ENCODE measurements around the gene PTDSS2. TPM values are rescaled to one million over a fixed set of nuclear protein-coding genes. Genes with fewer than 3 reads are reported as not detected.
A peak's percentile ranks its signal among the peaks of the same experiment; 100 is the strongest.

PTDSS2 gene
- total and polyA plus RNA-seq, 11 donors = 20.3 to 43.0 (median 25.7) TPM

DNA sequence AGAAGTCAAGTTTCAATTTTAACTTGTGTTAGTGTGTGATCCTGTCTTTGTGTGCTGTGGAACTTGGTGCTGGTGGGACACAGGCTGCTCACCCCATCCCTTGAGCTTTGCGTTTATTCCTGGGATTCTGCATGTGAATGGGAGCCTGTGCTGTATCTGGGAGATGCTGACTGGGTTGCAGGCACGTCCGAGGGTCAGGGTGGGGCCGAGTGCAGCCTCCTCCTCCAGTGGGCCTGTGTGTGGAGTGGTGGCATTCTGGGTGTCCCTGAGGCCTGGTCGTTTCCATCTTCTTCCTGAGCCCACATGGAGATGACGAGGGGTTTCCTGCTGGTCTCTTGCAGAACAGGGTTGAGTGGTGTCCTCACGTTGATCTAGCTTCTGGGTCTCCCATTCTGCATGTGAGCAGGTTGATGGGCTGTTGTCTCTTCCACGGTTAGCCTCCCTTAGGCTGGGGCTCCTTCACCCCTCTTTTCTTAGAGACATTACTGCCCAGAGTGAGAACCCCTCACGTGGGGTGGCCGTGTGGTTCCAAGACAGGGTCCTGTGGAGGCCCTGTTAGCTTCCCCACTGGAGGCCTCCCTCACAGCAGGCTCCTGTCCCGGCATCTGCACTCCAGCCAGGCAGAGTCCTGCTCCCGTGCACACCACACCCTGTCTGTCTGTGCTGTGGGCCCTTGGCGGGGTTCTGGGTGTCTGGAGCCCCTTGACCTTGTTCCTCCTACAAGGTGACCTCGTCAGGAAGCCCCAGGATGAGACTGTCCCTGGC is 4.9 kb downstream of the PTDSS2 start:
- ATAC-seq = peak in 1 of 4 donors; percentile 27
- Histone ChIP-seq H3K27ac (peak overlapping the region in 10 of 12 donors; percentile 42 to 76 (median 56)), H3K9me3 (no peaks in the 10 kb centered on the region), H3K4me1 (peaks cover 0 to 34% (median 15%) of the 10 kb centered on the region in 12 donors), H3K27me3 (no peaks in the 10 kb centered on the region), H3K36me3 (peaks cover 0 to 26% (median 17%) of the 10 kb centered on the region in 9 donors), H3K4me3 (no peak overlapping the region)
- TF ChIP-seq, protein P1, sequence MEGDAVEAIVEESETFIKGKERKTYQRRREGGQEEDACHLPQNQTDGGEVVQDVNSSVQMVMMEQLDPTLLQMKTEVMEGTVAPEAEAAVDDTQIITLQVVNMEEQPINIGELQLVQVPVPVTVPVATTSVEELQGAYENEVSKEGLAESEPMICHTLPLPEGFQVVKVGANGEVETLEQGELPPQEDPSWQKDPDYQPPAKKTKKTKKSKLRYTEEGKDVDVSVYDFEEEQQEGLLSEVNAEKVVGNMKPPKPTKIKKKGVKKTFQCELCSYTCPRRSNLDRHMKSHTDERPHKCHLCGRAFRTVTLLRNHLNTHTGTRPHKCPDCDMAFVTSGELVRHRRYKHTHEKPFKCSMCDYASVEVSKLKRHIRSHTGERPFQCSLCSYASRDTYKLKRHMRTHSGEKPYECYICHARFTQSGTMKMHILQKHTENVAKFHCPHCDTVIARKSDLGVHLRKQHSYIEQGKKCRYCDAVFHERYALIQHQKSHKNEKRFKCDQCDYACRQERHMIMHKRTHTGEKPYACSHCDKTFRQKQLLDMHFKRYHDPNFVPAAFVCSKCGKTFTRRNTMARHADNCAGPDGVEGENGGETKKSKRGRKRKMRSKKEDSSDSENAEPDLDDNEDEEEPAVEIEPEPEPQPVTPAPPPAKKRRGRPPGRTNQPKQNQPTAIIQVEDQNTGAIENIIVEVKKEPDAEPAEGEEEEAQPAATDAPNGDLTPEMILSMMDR (IDR thresholded peaks at IDR 0.05) = no peak
- TF ChIP-seq POLR2A (IDR thresholded peaks at IDR 0.05) = no peak
- WGBS, 4 donors = 63 to 67% (median 66%) methylated on average over 10 to 14 of the region's 14 CpGs
- peak in 2 of 5 donors; percentile 33 to 47 for DNase-seq
- intact Hi-C loops (cut with DNase I) = loop anchor here in 8 of 10 donors (5.0 to 10.0 kb wide), 5 partner anchors 47 to 250 kb away; partner anchors contain the start of genes RNH1 (in 4 of the 8), BET1L (in 3 of the 8) and RIC8A (in 3 of the 8)

DNA sequence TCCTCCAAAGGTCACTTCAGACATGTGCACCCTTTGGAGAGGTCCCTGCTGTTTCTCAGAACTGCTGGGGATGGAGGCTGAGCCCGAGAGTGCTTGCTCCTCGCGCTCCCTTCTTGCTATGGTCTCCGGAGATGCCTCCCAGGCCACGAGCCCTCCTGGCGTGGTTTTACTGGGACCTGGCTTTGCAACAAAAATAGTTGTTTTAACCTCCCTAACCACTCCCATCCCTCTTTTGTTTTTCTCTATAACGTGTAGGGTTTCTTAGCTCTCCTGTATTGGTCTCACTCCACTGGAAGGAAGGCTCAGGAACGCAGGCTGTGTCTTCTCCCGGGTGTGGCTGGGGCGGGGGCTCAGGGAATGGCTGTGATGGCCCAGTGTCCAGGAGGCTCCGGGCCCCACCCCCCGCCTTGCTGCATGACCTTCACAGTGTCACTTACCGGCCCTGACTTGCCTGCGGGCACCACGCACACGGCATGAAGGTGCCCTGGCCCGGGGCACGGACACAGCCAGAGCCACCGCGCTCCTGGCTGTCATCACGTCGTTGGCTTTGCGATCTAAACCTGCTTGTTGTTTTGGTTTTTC is 5.6 kb downstream of the PTDSS2 start:
- peak overlapping the region in 10 of 12 donors; percentile 42 to 76 (median 56) for H3K27ac ChIP-seq
- peak in 3 of 5 donors; percentile 35 to 58 (median 49) for DNase-seq
- ATAC-seq = peak in 2 of 4 donors; percentile 19 to 30
- H3K36me3 ChIP-seq = peaks cover 0 to 29% (median 19%) of the 10 kb centered on the region in 9 donors
- no peak overlapping the region for H3K4me3 ChIP-seq
- intact Hi-C loops (cut with DNase I) = loop anchor here in 1 of 10 donors (10.0 kb wide), 1 partner anchor 251 kb away; the partner anchor contains the start of genes BET1L and RIC8A
- H3K27me3 ChIP-seq = no peaks in the 10 kb centered on the region
- TF ChIP-seq POLR2A (IDR thresholded peaks at IDR 0.05) = no peak
- TF ChIP-seq, protein P1 (IDR thresholded peaks at IDR 0.05) = no peak
- no peaks in the 10 kb centered on the region for H3K9me3 ChIP-seq
- 57 to 70% (median 69%) methylated on average over 23 of the region's 23 CpGs for WGBS, 4 donors
- H3K4me1 ChIP-seq = peaks cover 0 to 39% (median 20%) of the 10 kb centered on the region in 12 donors

- H3K27me3 ChIP-seq = no peaks in the 10 kb centered on the region
- peak overlapping the region in 7 of 12 donors; percentile 8 to 76 (median 65) for H3K27ac ChIP-seq
- no peak overlapping the region for H3K4me3 ChIP-seq
- TF ChIP-seq, protein P1 (IDR thresholded peaks at IDR 0.05) = no peak
- TF ChIP-seq POLR2A (IDR thresholded peaks at IDR 0.05) = no peak
- WGBS, 4 donors = 72 to 82% (median 78%) methylated on average over 5 to 7 of the region's 7 CpGs
- H3K9me3 ChIP-seq = no peaks in the 10 kb centered on the region
- intact Hi-C loops (cut with DNase I) = loop anchor here in 1 of 10 donors (10.0 kb wide), 1 partner anchor 252 kb away; the partner anchor contains the start of genes BET1L and RIC8A
- H3K36me3 ChIP-seq = peaks cover 0 to 33% (median 19%) of the 10 kb centered on the region in 9 donors
- H3K4me1 ChIP-seq = peaks cover 0 to 39% (median 19%) of the 10 kb centered on the region in 12 donors
- ATAC-seq = no peak
- peak in 3 of 5 donors; percentile 5 to 40 (median 16) for DNase-seq
Observed at GRCh38 chr11:456533-456932, 6.5 kb downstream of the PTDSS2 start.

All from heart left ventricle (tissue), 16 donors.